Measurements from ENCODE around the gene ARRDC1.
"Not testable (repeated sequence)": the region's sequence is repeated elsewhere in the genome, so short reads cannot be mapped to it uniquely, and the experiment has no call there.

Gene ARRDC1

GRCh38 chr9:137605121-137606004 is at the start of gene ARRDC1:
Gene ARRDC1, plus strand, starts transcription at chr9:137605686. Its CDS starts 32 bp downstream, at chr9:137605718.
- Histone ChIP-seq H3K4me3 (peak within 1 kb of the TSS; percentile 95), H3K27ac (peak within 1 kb of the TSS; percentile 75 to 92)
- TF ChIP-seq CTCF (IDR thresholded peaks at IDR 0.05), result no peak
- DNase-seq (ENCODE audit: low spot score), result peak; percentile 96

- no peak for TF ChIP-seq CTCF (IDR thresholded peaks at IDR 0.05)
- no peak for DNase-seq (ENCODE audit: low spot score)
- no peak overlapping the region for H3K27ac ChIP-seq
- no peak overlapping the region for H3K4me3 ChIP-seq
These were observed 49.2 kb upstream of the ARRDC1 start for GRCh38 chr9:137556069-137556838.

- no peak for DNase-seq (ENCODE audit: low spot score)
- H3K27ac ChIP-seq, result no peak overlapping the region
- H3K4me3 ChIP-seq, result no peak overlapping the region
- no peak for TF ChIP-seq CTCF (IDR thresholded peaks at IDR 0.05)
These were observed 47.4 kb upstream of the ARRDC1 start for GRCh38 chr9:137558127-137558526.

- Histone ChIP-seq H3K27ac (no peak overlapping the region), H3K4me3 (no peak overlapping the region)
- TF ChIP-seq CTCF (IDR thresholded peaks at IDR 0.05), result no peak
- DNase-seq (ENCODE audit: low spot score), result no peak
These were observed 41.4 kb upstream of the ARRDC1 start for GRCh38 chr9:137564134-137564533.

GRCh38 chr9:137564817-137565411 is 40.6 kb upstream of the ARRDC1 start:
- H3K27ac ChIP-seq, result no peak overlapping the region
- no peak overlapping the region for H3K4me3 ChIP-seq
- DNase-seq (ENCODE audit: low spot score), result no peak
- no peak for TF ChIP-seq CTCF (IDR thresholded peaks at IDR 0.05)

- not testable (repeated sequence) for H3K27ac ChIP-seq; H3K4me3 ChIP-seq; DNase-seq (ENCODE audit: low spot score)
These were observed 37.0 kb upstream of the ARRDC1 start for GRCh38 chr9:137568445-137568844.

- DNase-seq (ENCODE audit: low spot score), result no peak
- H3K27ac ChIP-seq, result no peak overlapping the region
- H3K4me3 ChIP-seq, result no peak overlapping the region
- TF ChIP-seq CTCF (IDR thresholded peaks at IDR 0.05), result no peak
These were observed 35.8 kb upstream of the ARRDC1 start for GRCh38 chr9:137569609-137570203.

Measured in coronary artery (tissue), 2 donors.